ENCODE results near the gene MAML2.
"Not testable (repeated sequence)": the region's sequence is repeated elsewhere in the genome, so short reads cannot be mapped to it uniquely, and the experiment has no call there.

The MAML2 gene

DNA sequence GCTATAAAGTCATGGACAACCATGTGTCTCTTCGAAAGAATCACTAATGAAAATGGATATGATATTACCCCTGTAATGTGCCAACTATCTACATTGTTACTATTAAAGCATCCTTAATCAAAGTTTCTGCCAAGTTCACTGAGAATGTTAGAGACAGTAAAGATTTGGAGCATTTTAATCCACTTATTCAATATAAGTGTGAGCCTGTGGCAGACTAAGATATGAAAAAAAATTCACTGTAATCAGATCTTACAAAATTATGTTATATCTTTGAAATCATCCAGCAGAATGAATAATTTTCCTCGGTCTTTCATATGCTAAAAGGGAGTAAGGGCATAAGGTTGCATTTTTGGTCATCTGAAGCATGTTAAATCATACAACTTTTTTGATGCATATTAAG is 49.9 kb downstream of the MAML2 start:
- DNase-seq (ENCODE audit: low spot score) = no peak
- in situ Hi-C loops (cut with MboI; ENCODE audit: low pct_unique_long_range_greater_than_20kb, low sequenced_read_pairs, unreplicated experiment) = no loop called here
- TF ChIP-seq, protein P1, sequence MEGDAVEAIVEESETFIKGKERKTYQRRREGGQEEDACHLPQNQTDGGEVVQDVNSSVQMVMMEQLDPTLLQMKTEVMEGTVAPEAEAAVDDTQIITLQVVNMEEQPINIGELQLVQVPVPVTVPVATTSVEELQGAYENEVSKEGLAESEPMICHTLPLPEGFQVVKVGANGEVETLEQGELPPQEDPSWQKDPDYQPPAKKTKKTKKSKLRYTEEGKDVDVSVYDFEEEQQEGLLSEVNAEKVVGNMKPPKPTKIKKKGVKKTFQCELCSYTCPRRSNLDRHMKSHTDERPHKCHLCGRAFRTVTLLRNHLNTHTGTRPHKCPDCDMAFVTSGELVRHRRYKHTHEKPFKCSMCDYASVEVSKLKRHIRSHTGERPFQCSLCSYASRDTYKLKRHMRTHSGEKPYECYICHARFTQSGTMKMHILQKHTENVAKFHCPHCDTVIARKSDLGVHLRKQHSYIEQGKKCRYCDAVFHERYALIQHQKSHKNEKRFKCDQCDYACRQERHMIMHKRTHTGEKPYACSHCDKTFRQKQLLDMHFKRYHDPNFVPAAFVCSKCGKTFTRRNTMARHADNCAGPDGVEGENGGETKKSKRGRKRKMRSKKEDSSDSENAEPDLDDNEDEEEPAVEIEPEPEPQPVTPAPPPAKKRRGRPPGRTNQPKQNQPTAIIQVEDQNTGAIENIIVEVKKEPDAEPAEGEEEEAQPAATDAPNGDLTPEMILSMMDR (IDR thresholded peaks at IDR 0.05; ENCODE audit: extremely low read depth, insufficient read depth, missing control alignments) = no peak

DNA sequence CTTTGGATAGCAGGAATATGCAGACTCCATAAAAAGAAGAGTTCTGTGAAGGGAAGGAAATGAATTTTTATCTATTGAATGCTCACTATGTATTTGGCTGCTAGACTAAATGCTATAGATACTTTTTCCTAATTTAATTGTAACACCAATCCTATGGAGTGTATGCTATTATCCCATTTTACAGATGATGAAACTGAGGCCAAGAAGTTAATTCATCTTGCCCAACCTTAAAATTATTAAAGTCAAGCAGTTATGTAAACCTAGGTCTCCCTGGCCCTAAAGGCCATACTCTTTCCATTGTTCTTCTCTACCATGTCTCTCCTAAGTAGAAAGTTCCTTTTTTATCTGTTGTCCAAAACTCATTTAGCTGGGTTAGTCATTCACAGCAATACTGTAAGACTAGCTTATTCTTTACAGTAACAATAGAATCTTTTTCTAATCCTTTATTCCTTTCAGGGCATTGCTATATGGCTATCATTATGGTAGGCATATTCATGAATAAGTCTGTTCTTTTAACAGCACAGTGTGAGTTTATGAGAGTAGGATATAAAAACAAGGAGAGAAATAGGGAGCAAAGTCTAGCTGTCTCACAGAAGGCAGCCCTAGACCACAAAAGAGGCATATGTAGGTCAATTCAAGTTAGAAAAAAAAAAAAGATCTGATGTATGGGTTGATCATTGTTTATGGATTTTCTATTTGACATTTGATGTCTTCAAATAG is 50.5 kb downstream of the MAML2 start:
- no peak for DNase-seq (ENCODE audit: low spot score)
- in situ Hi-C loops (cut with MboI; ENCODE audit: low pct_unique_long_range_greater_than_20kb, low sequenced_read_pairs, unreplicated experiment) = no loop called here
- TF ChIP-seq, protein P1 (IDR thresholded peaks at IDR 0.05; ENCODE audit: extremely low read depth, insufficient read depth, missing control alignments) = no peak

DNA sequence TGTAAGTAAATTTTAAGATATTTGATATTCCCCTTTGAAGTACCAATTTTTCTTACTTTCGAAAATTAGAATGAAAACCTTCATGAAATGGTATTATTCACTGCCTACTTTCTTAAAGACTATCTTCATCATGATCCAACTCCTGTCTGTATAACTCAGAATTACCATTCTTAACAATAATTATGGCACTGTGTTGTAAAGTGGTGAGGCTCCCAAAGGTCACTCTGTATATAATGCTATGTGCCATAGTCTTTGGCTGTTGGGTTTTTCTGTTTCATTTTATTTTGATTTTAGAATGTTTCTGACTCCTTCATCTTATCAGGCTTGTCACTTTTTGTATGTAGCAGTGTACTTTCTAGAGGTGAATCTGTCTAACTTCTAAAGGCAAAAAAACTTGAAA is 52.4 kb downstream of the MAML2 start:
- in situ Hi-C loops (cut with MboI; ENCODE audit: low pct_unique_long_range_greater_than_20kb, low sequenced_read_pairs, unreplicated experiment) = no loop called here
- TF ChIP-seq, protein P1 (IDR thresholded peaks at IDR 0.05; ENCODE audit: extremely low read depth, insufficient read depth, missing control alignments) = no peak
- DNase-seq (ENCODE audit: low spot score) = no peak

DNA sequence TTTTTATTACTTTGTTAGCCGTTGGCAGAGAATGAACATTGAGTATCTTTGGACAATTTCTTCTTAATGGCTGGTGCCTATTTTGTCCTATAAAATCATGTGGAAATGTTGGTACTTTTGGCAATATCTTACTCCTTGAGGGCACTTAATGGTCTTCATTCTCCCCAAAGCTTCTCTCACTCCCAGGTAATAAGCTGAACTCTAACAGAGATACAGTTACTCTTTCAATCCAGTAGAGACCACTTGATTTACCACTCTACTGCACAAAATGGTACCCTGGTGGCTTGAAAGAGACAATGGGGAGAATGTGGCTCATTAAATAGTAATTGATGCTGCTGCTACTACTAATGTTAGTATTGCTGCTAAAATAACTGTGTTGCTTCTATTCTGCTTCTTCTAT is 53.0 kb downstream of the MAML2 start:
- TF ChIP-seq, protein P1 (IDR thresholded peaks at IDR 0.05; ENCODE audit: extremely low read depth, insufficient read depth, missing control alignments) = no peak
- in situ Hi-C loops (cut with MboI; ENCODE audit: low pct_unique_long_range_greater_than_20kb, low sequenced_read_pairs, unreplicated experiment) = no loop called here
- no peak for DNase-seq (ENCODE audit: low spot score)

DNA sequence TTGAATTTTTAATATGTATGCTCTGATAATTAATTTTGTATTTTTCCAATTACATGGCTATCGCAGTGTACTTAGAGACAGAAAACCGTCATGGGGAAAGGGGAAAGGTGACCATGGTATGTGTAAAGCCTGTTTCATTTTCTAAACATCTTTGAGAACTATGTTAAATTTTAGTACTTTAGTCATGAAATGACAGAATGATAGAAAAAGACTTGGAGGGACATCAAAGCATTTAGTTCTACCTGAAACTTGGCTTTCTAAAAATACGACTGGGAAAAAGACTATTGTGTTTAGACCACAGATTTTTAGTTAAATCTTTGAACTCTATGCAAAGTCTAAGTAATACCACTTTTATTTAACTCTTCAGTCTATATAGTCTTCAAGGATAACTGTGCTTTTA is 54.1 kb downstream of the MAML2 start:
- in situ Hi-C loops (cut with MboI; ENCODE audit: low pct_unique_long_range_greater_than_20kb, low sequenced_read_pairs, unreplicated experiment) = no loop called here
- TF ChIP-seq, protein P1 (IDR thresholded peaks at IDR 0.05; ENCODE audit: extremely low read depth, insufficient read depth, missing control alignments) = no peak
- DNase-seq (ENCODE audit: low spot score) = peak; percentile 8

DNA sequence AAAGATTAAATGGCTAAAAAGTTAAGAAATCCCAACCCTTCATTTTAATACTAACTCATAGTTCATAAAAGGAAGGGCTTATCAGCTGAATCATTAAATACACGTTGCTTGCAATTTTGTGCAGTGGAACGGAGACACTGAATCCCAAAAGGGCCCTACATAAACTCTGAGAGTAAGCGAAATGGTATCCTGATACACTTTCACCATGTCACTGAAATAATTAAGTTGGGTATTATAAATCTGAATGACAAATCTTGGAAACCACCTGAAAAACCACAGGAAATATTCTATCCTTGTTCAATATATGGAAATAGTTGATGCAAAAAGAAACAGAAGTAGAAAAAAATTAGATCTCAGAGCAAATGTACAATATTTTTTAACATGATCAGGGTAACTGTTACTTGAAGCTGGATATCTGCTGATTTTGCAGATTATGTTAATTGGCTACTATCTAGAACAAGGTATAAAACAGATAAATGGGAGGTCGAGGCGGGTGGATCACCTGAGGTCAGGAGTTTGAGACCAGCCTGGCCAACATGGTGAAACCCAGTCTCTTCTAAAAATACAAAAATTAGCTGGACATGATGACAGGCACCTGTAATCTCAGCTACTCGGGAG is 55.1 kb downstream of the MAML2 start:
- in situ Hi-C loops (cut with MboI; ENCODE audit: low pct_unique_long_range_greater_than_20kb, low sequenced_read_pairs, unreplicated experiment) = no loop called here
- no peak for DNase-seq (ENCODE audit: low spot score)
- TF ChIP-seq, protein P1 (IDR thresholded peaks at IDR 0.05; ENCODE audit: extremely low read depth, insufficient read depth, missing control alignments) = no peak

DNA sequence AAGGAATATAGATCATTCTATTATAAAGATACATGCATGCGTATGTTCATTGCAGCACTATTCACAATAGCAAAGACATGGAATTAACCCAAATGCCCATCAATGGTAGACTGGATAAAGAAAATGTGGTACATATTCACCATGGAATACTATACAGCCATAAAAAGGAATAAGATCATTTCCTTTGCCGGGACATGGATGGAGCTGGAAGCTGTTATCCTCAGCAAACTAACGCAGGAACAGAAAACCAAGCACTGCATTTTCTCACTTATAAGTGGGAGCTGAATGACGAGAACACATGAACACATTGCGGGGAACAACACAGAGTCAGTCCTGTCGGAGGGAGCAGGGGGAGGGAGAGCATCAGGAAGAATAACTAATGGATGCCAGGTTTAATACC is 57.0 kb downstream of the MAML2 start:
- DNase-seq (ENCODE audit: low spot score); in situ Hi-C loops (cut with MboI; ENCODE audit: low pct_unique_long_range_greater_than_20kb, low sequenced_read_pairs, unreplicated experiment): not testable (repeated sequence)

All from GM13977 (cell line).